WTC11 (cell line): ENCODE measurements around the gene CAMK2D. TPM values are rescaled to one million over a fixed set of nuclear protein-coding genes. Genes with fewer than 3 reads are reported as not detected.
A peak's percentile ranks its signal among the peaks of the same experiment; 100 is the strongest.

Experiments used
- ATAC-seq: fragments of 200-7000 bp; cut with Tn5 transposase; 2 replicates; pipeline ENCODE4 v1.10.0; 2021; ENCODE audit warnings: mild to moderate bottlenecking, moderate library complexity
- CTCF ChIA-PET: fragments of 300-600 bp; sonication (Branson Sonifier 250); formaldehyde crosslinking; loops from one replicate; lab custom pipeline; 2021; ENCODE audit warnings: antibody characterized with exemption; lab: Charles Lee
- POLR2A ChIA-PET: fragments of 350-600 bp; sonication (Branson Sonifier 250); formaldehyde crosslinking; loops from one replicate; lab custom pipeline; 2021; ENCODE audit warnings: antibody characterized with exemption; lab: Charles Lee
- DNase-seq: peaks from one replicate; pipeline ENCODE4 v3.0.0; 2021; ENCODE audit warnings: low spot score
- H3K27ac Mint-ChIP-seq: 2 replicates; pipeline ENCODE4 v1.8.0; 2021; ENCODE audit warnings: mixed read lengths
- H3K27me3 Mint-ChIP-seq: 2 replicates; pipeline ENCODE4 v1.8.0; 2021; ENCODE audit warnings: low read depth, mild to moderate bottlenecking, moderate library complexity, mixed read lengths
- H3K36me3 Mint-ChIP-seq: 2 replicates; pipeline ENCODE4 v1.8.0; 2021; ENCODE audit warnings: mixed read lengths
- H3K4me1 Mint-ChIP-seq: 2 replicates; pipeline ENCODE4 v1.8.0; 2022; ENCODE audit warnings: mixed read lengths
- H3K4me3 Mint-ChIP-seq: 2 replicates; pipeline ENCODE4 v1.8.0; 2021; ENCODE audit warnings: mild to moderate bottlenecking, moderate library complexity, mixed read lengths
- H3K9me3 Mint-ChIP-seq: 2 replicates; pipeline ENCODE4 v1.8.0; 2021; ENCODE audit warnings: mixed read lengths
- AR ChIP-seq: fragments of 250-450 bp; sonication (Bioruptor Pico); IDR thresholded peaks from 2 replicates; pipeline ENCODE4 v1.9.0; 2021; ENCODE audit warnings: mild to moderate bottlenecking
- CBFB ChIP-seq: sonication (generic); formaldehyde crosslinking; IDR thresholded peaks from 2 replicates; pipeline ENCODE4 v1.8.1; 2022; ENCODE audit warnings: mild to moderate bottlenecking, low read depth, missing genetic modification reagents
- FOXK1 ChIP-seq: sonication (generic); formaldehyde crosslinking; IDR thresholded peaks from 2 replicates; pipeline ENCODE4 v1.8.0; 2022; ENCODE audit warnings: mild to moderate bottlenecking, moderate library complexity, missing genetic modification reagents
- HMGA2 ChIP-seq: fragments of 250-450 bp; sonication (Bioruptor Pico); IDR thresholded peaks from 2 replicates; pipeline ENCODE4 v1.4.0; 2021; ENCODE audit warnings: mild to moderate bottlenecking, moderate library complexity
- OVOL2 ChIP-seq: fragments of 250-450 bp; sonication (Bioruptor Pico); IDR thresholded peaks from 2 replicates; pipeline ENCODE4 v1.9.0; 2021; ENCODE audit warnings: mild to moderate bottlenecking, borderline replicate concordance
- RELA ChIP-seq: sonication (generic); formaldehyde crosslinking; IDR thresholded peaks from 2 replicates; pipeline ENCODE4 v1.8.1; 2022; ENCODE audit warnings: missing genetic modification reagents, mild to moderate bottlenecking, borderline replicate concordance
- SMAD4 ChIP-seq: sonication (generic); formaldehyde crosslinking; IDR thresholded peaks from 2 replicates; pipeline ENCODE4 v1.8.0; 2022; ENCODE audit warnings: mild to moderate bottlenecking, missing genetic modification reagents
- TEAD4 ChIP-seq: sonication (generic); formaldehyde crosslinking; IDR thresholded peaks from 2 replicates; pipeline ENCODE4 v1.8.0; 2022; ENCODE audit warnings: mild to moderate bottlenecking, missing genetic modification reagents
- ZMAT4 ChIP-seq: fragments of 250-450 bp; sonication (Bioruptor Pico); IDR thresholded peaks from 2 replicates; pipeline ENCODE4 v1.9.0; 2021; ENCODE audit warnings: mild to moderate bottlenecking
- ZNF138 ChIP-seq: sonication (generic); formaldehyde crosslinking; conservative IDR thresholded peaks from 2 replicates; pipeline ENCODE4 v1.8.1; 2022; ENCODE audit warnings: mild to moderate bottlenecking, moderate library complexity, missing genetic modification reagents
- ZNF281 ChIP-seq: sonication (generic); formaldehyde crosslinking; IDR thresholded peaks from 2 replicates; pipeline ENCODE4 v1.8.0; 2023; ENCODE audit warnings: mild to moderate bottlenecking, missing genetic modification reagents
- total RNA-seq: library from RNA; stranded (reverse); gene quantifications from 3 replicates; pipeline ENCODE4 v1.2.3, GENCODE V29; 2021
- TF ChIP-seq, protein P1 (sequence below): sonication (generic); formaldehyde crosslinking; IDR thresholded peaks from 2 replicates; pipeline ENCODE4 v1.8.1; 2022; ENCODE audit warnings: low read depth, missing genetic modification reagents, borderline replicate concordance
- TF ChIP-seq, protein P2 (sequence below): sonication (generic); formaldehyde crosslinking; IDR thresholded peaks from 2 replicates; pipeline ENCODE4 v1.8.1; 2022; ENCODE audit warnings: missing genetic modification reagents, borderline replicate concordance
- TF ChIP-seq, protein P3 (sequence below): sonication (generic); formaldehyde crosslinking; IDR thresholded peaks from 2 replicates; pipeline ENCODE4 v1.8.1; 2022; ENCODE audit warnings: mild to moderate bottlenecking, moderate library complexity, missing genetic modification reagents
- TF ChIP-seq, protein P4 (sequence below): sonication (generic); formaldehyde crosslinking; IDR thresholded peaks from 2 replicates; pipeline ENCODE4 v1.8.1; 2023; ENCODE audit warnings: mild to moderate bottlenecking, missing genetic modification reagents, moderate library complexity

CAMK2D gene
- total RNA-seq, 1 experiment from 2014 or later: 16.5 TPM

DNA sequence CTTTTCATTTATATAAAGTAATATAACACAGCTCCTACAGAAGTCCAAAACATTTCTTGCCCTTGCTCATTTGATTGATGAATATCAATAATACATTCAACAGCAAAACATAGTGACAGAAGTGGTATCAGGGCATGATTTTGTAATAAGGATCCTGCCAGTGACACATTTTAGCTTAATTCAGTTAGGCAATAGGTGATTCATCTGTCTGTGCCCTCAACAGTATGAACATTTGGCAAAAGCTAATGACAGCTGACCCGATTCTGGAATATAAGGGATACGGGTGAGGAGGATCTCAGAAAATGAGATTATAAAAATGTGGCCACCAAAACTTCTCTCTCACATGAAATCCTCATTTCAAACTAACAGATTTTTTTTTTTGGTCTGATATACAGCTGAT lies 294.0 kb downstream of the CAMK2D start:
- Mint-ChIP-seq H3K4me1 (peaks cover 30% of the 10 kb centered on the region), H3K27me3 (no peaks in the 10 kb centered on the region; the same call in 1 of the 2 replicates), H3K4me3 (no peak overlapping the region), H3K9me3 (peaks cover 9% of the 10 kb centered on the region), H3K27ac (peak overlapping the region; percentile 62), H3K36me3 (no peaks in the 10 kb centered on the region)
- POLR2A ChIA-PET: interaction anchor here (1.1 kb wide), 1 partner anchor 11 kb away, joined by 3 read pairs; no protein-coding TSS in a partner anchor
- DNase-seq (no peak), ATAC-seq (no peak)
- TF ChIP-seq TEAD4 (CRISPR knock-in tag) (no peak), SMAD4 (no peak), OVOL2 (CRISPR knock-in tag) (no peak)
- TF ChIP-seq, protein P1, sequence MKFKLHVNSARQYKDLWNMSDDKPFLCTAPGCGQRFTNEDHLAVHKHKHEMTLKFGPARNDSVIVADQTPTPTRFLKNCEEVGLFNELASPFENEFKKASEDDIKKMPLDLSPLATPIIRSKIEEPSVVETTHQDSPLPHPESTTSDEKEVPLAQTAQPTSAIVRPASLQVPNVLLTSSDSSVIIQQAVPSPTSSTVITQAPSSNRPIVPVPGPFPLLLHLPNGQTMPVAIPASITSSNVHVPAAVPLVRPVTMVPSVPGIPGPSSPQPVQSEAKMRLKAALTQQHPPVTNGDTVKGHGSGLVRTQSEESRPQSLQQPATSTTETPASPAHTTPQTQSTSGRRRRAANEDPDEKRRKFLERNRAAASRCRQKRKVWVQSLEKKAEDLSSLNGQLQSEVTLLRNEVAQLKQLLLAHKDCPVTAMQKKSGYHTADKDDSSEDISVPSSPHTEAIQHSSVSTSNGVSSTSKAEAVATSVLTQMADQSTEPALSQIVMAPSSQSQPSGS (CRISPR knock-in tag): no peak
- CTCF ChIA-PET: interaction anchor here (0.6 to 1.1 kb wide), 2 partner anchors 80 to 564 kb away, joined by 3 read pairs; no protein-coding TSS in a partner anchor

DNA sequence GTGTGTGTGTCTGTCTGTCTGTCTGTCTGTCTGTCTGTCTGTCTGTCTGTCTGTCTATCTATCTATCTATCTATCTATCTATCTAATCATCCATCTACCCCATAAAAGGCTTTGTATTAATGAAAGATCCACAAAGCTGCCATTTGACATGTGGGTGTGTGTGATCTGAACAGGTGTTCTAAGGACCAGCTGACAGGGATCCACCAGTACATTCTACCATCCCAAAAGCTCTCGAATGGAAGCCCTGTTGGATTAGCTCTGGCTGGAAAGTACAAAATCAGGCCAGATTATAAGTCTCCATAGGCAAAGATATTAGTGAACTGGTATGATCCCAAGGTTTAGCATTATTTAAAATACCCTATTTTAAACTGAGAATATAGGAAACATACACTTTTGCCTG lies 299.3 kb downstream of the CAMK2D start:
- no peaks in the 10 kb centered on the region for H3K36me3 Mint-ChIP-seq
- H3K27ac Mint-ChIP-seq: no peak overlapping the region
- DNase-seq (no peak), ATAC-seq (no peak)
- CTCF ChIA-PET: no interaction called here
- no peaks in the 10 kb centered on the region for H3K9me3 Mint-ChIP-seq
- H3K27me3 Mint-ChIP-seq: no peaks in the 10 kb centered on the region
- no peak overlapping the region for H3K4me3 Mint-ChIP-seq
- TF ChIP-seq RELA (no peak), HMGA2 (CRISPR knock-in tag) (no peak)
- TF ChIP-seq, protein P2, sequence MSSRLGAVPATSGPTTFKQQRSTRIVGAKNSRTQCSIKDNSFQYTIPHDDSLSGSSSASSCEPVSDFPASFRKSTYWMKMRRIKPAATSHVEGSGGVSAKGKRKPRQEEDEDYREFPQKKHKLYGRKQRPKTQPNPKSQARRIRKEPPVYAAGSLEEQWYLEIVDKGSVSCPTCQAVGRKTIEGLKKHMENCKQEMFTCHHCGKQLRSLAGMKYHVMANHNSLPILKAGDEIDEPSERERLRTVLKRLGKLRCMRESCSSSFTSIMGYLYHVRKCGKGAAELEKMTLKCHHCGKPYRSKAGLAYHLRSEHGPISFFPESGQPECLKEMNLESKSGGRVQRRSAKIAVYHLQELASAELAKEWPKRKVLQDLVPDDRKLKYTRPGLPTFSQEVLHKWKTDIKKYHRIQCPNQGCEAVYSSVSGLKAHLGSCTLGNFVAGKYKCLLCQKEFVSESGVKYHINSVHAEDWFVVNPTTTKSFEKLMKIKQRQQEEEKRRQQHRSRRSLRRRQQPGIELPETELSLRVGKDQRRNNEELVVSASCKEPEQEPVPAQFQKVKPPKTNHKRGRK (CRISPR knock-in tag): no peak
- H3K4me1 Mint-ChIP-seq: peaks cover 8% of the 10 kb centered on the region
- POLR2A ChIA-PET: interaction anchor here (0.6 kb wide), 1 partner anchor 19 kb away, joined by 3 read pairs; no protein-coding TSS in a partner anchor

DNA sequence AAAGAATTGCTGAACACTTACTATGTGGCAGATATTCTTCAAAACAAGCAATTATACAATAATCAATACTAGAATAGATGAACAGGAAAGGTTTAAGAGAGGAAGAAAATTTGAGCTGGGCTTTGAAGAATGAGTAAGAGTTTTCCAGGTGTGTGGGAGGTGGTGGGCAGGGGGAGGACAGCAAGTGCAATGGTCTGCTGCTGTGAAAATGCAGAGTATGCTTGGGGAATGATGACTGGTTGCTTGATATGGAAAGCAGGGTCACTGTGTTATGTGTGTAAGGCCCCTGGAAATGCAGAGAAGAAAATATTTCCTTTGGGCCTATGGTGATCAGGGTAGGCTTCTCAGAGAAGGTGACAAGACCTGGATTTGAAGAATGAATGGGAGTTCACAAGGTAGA lies 300.3 kb downstream of the CAMK2D start:
- Mint-ChIP-seq H3K27me3 (no peaks in the 10 kb centered on the region), H3K4me1 (peaks cover 10% of the 10 kb centered on the region), H3K27ac (no peak overlapping the region), H3K9me3 (no peaks in the 10 kb centered on the region), H3K4me3 (no peak overlapping the region), H3K36me3 (no peaks in the 10 kb centered on the region)
- TF ChIP-seq OVOL2 (CRISPR knock-in tag): no peak
- TF ChIP-seq, protein P3, sequence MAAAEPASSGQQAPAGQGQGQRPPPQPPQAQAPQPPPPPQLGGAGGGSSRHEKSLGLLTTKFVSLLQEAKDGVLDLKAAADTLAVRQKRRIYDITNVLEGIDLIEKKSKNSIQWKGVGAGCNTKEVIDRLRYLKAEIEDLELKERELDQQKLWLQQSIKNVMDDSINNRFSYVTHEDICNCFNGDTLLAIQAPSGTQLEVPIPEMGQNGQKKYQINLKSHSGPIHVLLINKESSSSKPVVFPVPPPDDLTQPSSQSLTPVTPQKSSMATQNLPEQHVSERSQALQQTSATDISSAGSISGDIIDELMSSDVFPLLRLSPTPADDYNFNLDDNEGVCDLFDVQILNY: no peak
- TF ChIP-seq ZNF281 (CRISPR knock-in tag): no peak
- TF ChIP-seq ZMAT4 (CRISPR knock-in tag): no peak
- DNase-seq (no peak), ATAC-seq (no peak)
- ChIA-PET POLR2A (no interaction called here), CTCF (no interaction called here)

GRCh38 chr4:113457886-113458285 lies 303.7 kb downstream of the CAMK2D start:
- Mint-ChIP-seq H3K9me3 (no peaks in the 10 kb centered on the region), H3K4me3 (no peak overlapping the region), H3K27ac (no peak overlapping the region), H3K27me3 (no peaks in the 10 kb centered on the region), H3K36me3 (no peaks in the 10 kb centered on the region), H3K4me1 (peaks cover 41% of the 10 kb centered on the region)
- no peak for ATAC-seq
- ChIA-PET CTCF (no interaction called here), POLR2A (no interaction called here)
- DNase-seq: no peak
- no peak for TF ChIP-seq FOXK1 (CRISPR knock-in tag)
- no peak for TF ChIP-seq CBFB (CRISPR knock-in tag)
- TF ChIP-seq, protein P4, sequence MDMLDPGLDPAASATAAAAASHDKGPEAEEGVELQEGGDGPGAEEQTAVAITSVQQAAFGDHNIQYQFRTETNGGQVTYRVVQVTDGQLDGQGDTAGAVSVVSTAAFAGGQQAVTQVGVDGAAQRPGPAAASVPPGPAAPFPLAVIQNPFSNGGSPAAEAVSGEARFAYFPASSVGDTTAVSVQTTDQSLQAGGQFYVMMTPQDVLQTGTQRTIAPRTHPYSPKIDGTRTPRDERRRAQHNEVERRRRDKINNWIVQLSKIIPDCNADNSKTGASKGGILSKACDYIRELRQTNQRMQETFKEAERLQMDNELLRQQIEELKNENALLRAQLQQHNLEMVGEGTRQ (CRISPR knock-in tag): no peak
- no peak for TF ChIP-seq AR (CRISPR knock-in tag)
- no peak for TF ChIP-seq ZNF138 (CRISPR knock-in tag)
